ENCODE measurements around the gene OGT.

DNA sequence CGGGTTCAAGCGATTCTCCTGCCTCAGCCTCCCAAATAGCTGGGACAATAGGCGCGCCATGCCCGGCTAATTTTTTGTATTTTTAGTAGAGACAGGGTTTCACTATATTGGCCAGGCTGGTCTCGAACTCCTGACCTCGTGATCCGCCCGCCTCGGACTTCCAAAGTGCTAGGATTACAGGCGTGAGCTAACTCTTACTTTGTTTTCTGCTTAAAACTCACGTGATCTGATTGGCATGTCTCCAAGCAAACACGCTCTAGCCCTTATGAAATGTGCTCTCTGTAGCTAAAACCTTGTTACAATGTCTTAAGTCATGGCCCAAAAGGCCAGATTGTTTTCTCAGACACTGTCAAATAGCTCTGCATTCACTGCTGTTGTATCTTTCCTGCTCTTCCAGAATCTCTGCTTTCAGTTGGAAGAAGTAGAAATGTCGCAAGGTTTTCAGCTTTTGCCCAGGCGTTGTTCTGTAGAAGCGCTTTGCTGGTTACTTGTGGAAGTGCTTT lies 39.7 kb upstream of the OGT start:
- TF ChIP-seq POLR2AphosphoS5 (IDR thresholded peaks at IDR 0.05; ENCODE audit: low read depth, low read length) (no peak), SPI1 (IDR thresholded peaks at IDR 0.05; ENCODE audit: low read depth, low read length) (no peak), POLR2A (IDR thresholded peaks at IDR 0.05; ENCODE audit: low read depth, low read length) (no peak)

Data from GM12891 (cell line).